Measurements from ENCODE around the gene ZNF217. TPM values are rescaled to one million over a fixed set of nuclear protein-coding genes. Genes with fewer than 3 reads are reported as not detected.

The ZNF217 gene
- total and polyA plus RNA-seq, 2 of the 8 experiments (the other 6 are each of a cell fraction or from before 2014, with no cell fraction given), result 15.3 to 87.9 TPM

GRCh38 chr20:53576195-53576580, 17.5 kb downstream of the ZNF217 start:
- peaks cover 4% of the 10 kb centered on the region; the same call in 1 of the 2 replicates for H3K79me1 ChIP-seq (ENCODE audit: low read depth, low read length)
- 93% methylated on average over 12 of the region's 12 CpGs; no CpG with 5 or more reads in 1 of the 2 experiments for WGBS, 2 experiments (ENCODE audit: extremely low coverage in 1 of 2, insufficient coverage in 1 of 2, insufficient read length in 1 of 2, insufficient replicate concordance in 2 of 2, low coverage in 1 of 2, low lambda C conversion rate in 2 of 2, missing lambda C conversion rate in 1 of 2)
- H3K4me1 ChIP-seq (replicated peaks in 1 of 4; ENCODE audit: control insufficient read depth in 3 of 4, insufficient read depth in 4 of 4, low read length in 3 of 4), result peaks cover 1 to 11% (median 4%) of the 10 kb centered on the region in 4 experiments; a peak in 3 of 7 replicates
- H3K79me2 ChIP-seq (ENCODE audit: control insufficient read depth in 1 of 2, insufficient read depth in 2 of 2, low read length in 2 of 2), result peaks cover 35 to 99% of the 10 kb centered on the region in 2 experiments
- no peak overlapping the region for H3K14ac ChIP-seq (ENCODE audit: insufficient read length)
- CTCF ChIA-PET (ENCODE audit: partially characterized antibody), result interaction anchor here (0.9 to 1.7 kb wide), 3 partner anchors 9 to 340 kb away, joined by 3 to 6 read pairs (median 4); no protein-coding TSS in a partner anchor
- no peak overlapping the region; the same call in 1 of the 2 replicates for H4K8ac ChIP-seq (ENCODE audit: extremely low read depth, insufficient read depth, low read length)
- no peaks in the 10 kb centered on the region for H3K23me2 ChIP-seq (ENCODE audit: low read depth, low read length)
- H3K4me2 ChIP-seq (ENCODE audit: insufficient read depth in 1 of 2, low read depth in 2 of 2, low read length in 2 of 2), result no peak overlapping the region
- H4K20me1 ChIP-seq (replicated peaks in 1 of 2; ENCODE audit: control insufficient read depth in 1 of 2, insufficient read depth in 2 of 2, low read length in 2 of 2), result peaks cover 23 to 30% of the 10 kb centered on the region in 2 experiments
- no peak overlapping the region for H2BK15ac ChIP-seq (ENCODE audit: low read length)
- no peak overlapping the region for H2BK120ac ChIP-seq (replicated peaks; ENCODE audit: low read depth, low read length)
- H2AFZ ChIP-seq (ENCODE audit: low read length), result no peak overlapping the region
- H4K91ac ChIP-seq (replicated peaks; ENCODE audit: insufficient read length, low read length), result no peak overlapping the region
- no peak overlapping the region for H3K4ac ChIP-seq (replicated peaks; ENCODE audit: insufficient read length, low read depth, low read length)
- no peak overlapping the region for H3K56ac ChIP-seq (replicated peaks; ENCODE audit: insufficient read length, low read depth, low read length)
- no peak overlapping the region for H2BK12ac ChIP-seq (ENCODE audit: low read depth, low read length)
- DNase-seq (ENCODE audit: low read depth in 1 of 2, low spot score in 2 of 2), result no peak
- no peak overlapping the region for H3K4me3 ChIP-seq (ENCODE audit: extremely low read depth in 1 of 4, insufficient read depth in 2 of 4, low read depth in 3 of 4, low read length in 4 of 4)
- H3K9ac ChIP-seq (replicated peaks in 1 of 4; ENCODE audit: extremely low read depth in 1 of 4, low read depth in 3 of 4, low read length in 3 of 4), result no peak overlapping the region
- H2AK5ac ChIP-seq (ENCODE audit: low read depth, low read length), result no peak overlapping the region
- H2BK5ac ChIP-seq (ENCODE audit: low read depth, low read length), result no peak overlapping the region
- POLR2A ChIA-PET (ENCODE audit: partially characterized antibody), result no interaction called here
- FAIRE-seq, result no peak
- no peak overlapping the region for H3K23ac ChIP-seq (ENCODE audit: insufficient read length)
- H2BK20ac ChIP-seq (ENCODE audit: low read length), result no peak overlapping the region
- H3K27ac ChIP-seq (ENCODE audit: low read depth, low read length), result no peak overlapping the region
- H3K9me3 ChIP-seq (ENCODE audit: insufficient read depth in 2 of 2, low read depth in 1 of 2, low read length in 1 of 2), result no peaks in the 10 kb centered on the region
- H3K36me3 ChIP-seq (ENCODE audit: control insufficient read depth in 2 of 4, insufficient read depth in 4 of 4, low read length in 3 of 4), result peaks cover 43 to 91% (median 62%) of the 10 kb centered on the region in 4 experiments
- no peak overlapping the region for H3K18ac ChIP-seq (ENCODE audit: extremely low read depth, low read length)
- no peaks in the 10 kb centered on the region for H3K27me3 ChIP-seq (replicated peaks in 1 of 4; ENCODE audit: control insufficient read depth in 3 of 4, extremely low read depth in 1 of 4, insufficient read depth in 3 of 4, low read length in 3 of 4)
- H4K5ac ChIP-seq (ENCODE audit: insufficient read length, low read depth, low read length), result no peak overlapping the region
- no peak for TF ChIP-seq BACH1 (IDR thresholded peaks at IDR 0.05; ENCODE audit: low read length)
- no peak for TF ChIP-seq GABPA (IDR thresholded peaks at IDR 0.05; ENCODE audit: borderline replicate concordance, insufficient read depth, low read length)
- TF ChIP-seq JUND (IDR thresholded peaks at IDR 0.05; ENCODE audit: low read length), result no peak
- no peak for TF ChIP-seq TAF1 (IDR thresholded peaks at IDR 0.05; ENCODE audit: low read depth, low read length)
- TF ChIP-seq TEAD4 (IDR thresholded peaks at IDR 0.05; ENCODE audit: low read depth, low read length), result no peak
- no peak for TF ChIP-seq CHD1 (IDR thresholded peaks at IDR 0.05; ENCODE audit: low read depth, low read length)
- no peak for TF ChIP-seq GTF2F1 (IDR thresholded peaks at IDR 0.05; ENCODE audit: borderline replicate concordance, low read depth, low read length)
- TF ChIP-seq BRCA1 (IDR thresholded peaks at IDR 0.05; ENCODE audit: low read depth, low read length), result no peak
- TF ChIP-seq CTCF (IDR thresholded peaks at IDR 0.05; ENCODE audit: control extremely low read depth in 1 of 3, insufficient read depth in 1 of 3, low read depth in 1 of 3, low read length in 3 of 3), result no peak
- TF ChIP-seq SIN3A (conservative IDR thresholded peaks at IDR 0.05 in 1 of 2, IDR thresholded peaks at IDR 0.05 in 1 of 2; ENCODE audit: low read depth in 1 of 2, low read length in 2 of 2), result no peak
- no peak for TF ChIP-seq RNF2 (IDR thresholded peaks at IDR 0.05; ENCODE audit: borderline replicate concordance, low read depth, low read length, missing control alignments, poor library complexity, severe bottlenecking)

Data from H1 (cell line).